ENCODE results near the gene KCNQ1OT1.

GRCh38 chr11:2728663-2729332, 29.0 kb upstream of the KCNQ1OT1 start:
- no peak for TF ChIP-seq POLR2A (IDR thresholded peaks at IDR 0.05)
- TF ChIP-seq, protein P1, sequence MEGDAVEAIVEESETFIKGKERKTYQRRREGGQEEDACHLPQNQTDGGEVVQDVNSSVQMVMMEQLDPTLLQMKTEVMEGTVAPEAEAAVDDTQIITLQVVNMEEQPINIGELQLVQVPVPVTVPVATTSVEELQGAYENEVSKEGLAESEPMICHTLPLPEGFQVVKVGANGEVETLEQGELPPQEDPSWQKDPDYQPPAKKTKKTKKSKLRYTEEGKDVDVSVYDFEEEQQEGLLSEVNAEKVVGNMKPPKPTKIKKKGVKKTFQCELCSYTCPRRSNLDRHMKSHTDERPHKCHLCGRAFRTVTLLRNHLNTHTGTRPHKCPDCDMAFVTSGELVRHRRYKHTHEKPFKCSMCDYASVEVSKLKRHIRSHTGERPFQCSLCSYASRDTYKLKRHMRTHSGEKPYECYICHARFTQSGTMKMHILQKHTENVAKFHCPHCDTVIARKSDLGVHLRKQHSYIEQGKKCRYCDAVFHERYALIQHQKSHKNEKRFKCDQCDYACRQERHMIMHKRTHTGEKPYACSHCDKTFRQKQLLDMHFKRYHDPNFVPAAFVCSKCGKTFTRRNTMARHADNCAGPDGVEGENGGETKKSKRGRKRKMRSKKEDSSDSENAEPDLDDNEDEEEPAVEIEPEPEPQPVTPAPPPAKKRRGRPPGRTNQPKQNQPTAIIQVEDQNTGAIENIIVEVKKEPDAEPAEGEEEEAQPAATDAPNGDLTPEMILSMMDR (IDR thresholded peaks at IDR 0.05 in 4 of 5, conservative IDR thresholded peaks at IDR 0.05 in 1 of 5) = no peak

All from gastrocnemius medialis (tissue), 4 donors.